Bronchial epithelial cell (primary cell): ENCODE results near the gene ZNF275. TPM values are rescaled to one million over a fixed set of nuclear protein-coding genes. Genes with fewer than 3 reads are reported as not detected.

ENCODE experiments used
- DNase-seq: peaks from one replicate; pipeline ENCODE4 v3.0.0-alpha.2; 2010; ENCODE audit warnings: low read depth
- FAIRE-seq: peaks from 2 replicates; lab custom pipeline; 2011; peaks lifted over from hg19 to GRCh38; lab: Jason Lieb, UNC
- H3K27me3 ChIP-seq: 2 replicates; pipeline ENCODE4 v1.5.1; 2011; ENCODE audit warnings: low read length; ENCODE audit not compliant: control insufficient read depth, insufficient read depth
- H3K36me3 ChIP-seq: 2 replicates; pipeline ENCODE4 v1.5.1; 2011; ENCODE audit warnings: low read length; ENCODE audit not compliant: control insufficient read depth, insufficient read depth
- H3K4me3 ChIP-seq: 2 replicates; pipeline ENCODE4 v1.5.1; 2011; ENCODE audit warnings: mild to moderate bottlenecking, low read depth, low read length, control low read depth
- total RNA-seq: library from RNA; depleted of rRNA; stranded (reverse); fragments of >200 nt; gene quantifications from 2 replicates; pipeline ENCODE4 v1.2.1, GENCODE V29; 2014
- TF ChIP-seq, protein P1 (sequence below): IDR thresholded peaks from 2 replicates; pipeline ENCODE4 v1.5.1; 2011; ENCODE audit warnings: mild to moderate bottlenecking, moderate library complexity, low read length, control low read depth, inconsistent platforms; ENCODE audit not compliant: insufficient read depth, severe bottlenecking

Gene ZNF275
- total RNA-seq, 1 donor from 2014 or later: 3.9 TPM

DNA sequence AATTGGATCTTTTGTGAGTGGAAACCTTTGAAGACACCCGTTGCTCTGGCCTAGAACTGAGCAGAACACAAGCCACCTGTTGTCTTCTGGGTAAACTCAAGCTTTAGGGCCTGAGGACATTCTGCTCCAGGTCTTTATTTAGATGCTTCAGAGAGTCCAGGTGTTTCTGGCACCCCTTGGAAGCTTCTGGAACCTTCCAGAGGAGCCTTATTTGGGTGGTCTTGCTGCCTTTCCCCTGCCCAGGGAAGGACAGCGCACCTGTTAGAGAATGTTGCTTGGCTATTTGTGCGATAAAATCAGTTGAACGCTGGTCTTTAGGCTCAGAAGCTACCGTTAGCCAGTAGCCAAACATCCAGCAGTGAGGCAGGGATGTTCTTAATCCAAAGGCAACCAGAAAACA lies 3.0 kb downstream of the ZNF275 start:
- FAIRE-seq: no peak
- DNase-seq: no peak
- TF ChIP-seq, protein P1, sequence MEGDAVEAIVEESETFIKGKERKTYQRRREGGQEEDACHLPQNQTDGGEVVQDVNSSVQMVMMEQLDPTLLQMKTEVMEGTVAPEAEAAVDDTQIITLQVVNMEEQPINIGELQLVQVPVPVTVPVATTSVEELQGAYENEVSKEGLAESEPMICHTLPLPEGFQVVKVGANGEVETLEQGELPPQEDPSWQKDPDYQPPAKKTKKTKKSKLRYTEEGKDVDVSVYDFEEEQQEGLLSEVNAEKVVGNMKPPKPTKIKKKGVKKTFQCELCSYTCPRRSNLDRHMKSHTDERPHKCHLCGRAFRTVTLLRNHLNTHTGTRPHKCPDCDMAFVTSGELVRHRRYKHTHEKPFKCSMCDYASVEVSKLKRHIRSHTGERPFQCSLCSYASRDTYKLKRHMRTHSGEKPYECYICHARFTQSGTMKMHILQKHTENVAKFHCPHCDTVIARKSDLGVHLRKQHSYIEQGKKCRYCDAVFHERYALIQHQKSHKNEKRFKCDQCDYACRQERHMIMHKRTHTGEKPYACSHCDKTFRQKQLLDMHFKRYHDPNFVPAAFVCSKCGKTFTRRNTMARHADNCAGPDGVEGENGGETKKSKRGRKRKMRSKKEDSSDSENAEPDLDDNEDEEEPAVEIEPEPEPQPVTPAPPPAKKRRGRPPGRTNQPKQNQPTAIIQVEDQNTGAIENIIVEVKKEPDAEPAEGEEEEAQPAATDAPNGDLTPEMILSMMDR: no peak
- Histone ChIP-seq H3K36me3 (no peaks in the 10 kb centered on the region), H3K4me3 (no peak overlapping the region), H3K27me3 (no peaks in the 10 kb centered on the region)

DNA sequence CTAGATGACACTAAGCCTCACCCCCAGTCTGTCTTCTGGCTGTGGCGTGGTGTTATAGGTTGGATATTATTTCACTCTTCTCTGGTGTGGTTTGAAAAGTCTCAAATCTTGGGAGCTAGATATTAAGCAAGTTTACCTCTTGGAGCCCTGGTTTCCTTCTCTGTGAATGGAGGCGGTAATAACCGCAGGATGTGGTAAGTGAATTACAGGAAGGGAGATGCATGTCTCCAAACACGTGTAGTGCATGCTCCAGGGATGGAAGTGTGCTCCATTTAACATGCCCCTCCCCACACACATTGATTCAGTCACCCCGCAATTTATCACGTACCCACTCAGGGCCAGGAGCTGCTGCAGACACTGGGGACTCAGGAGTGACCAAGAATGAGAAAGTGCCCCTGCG lies 4.9 kb downstream of the ZNF275 start:
- FAIRE-seq (no peak), DNase-seq (no peak)
- no peak overlapping the region for H3K4me3 ChIP-seq
- no peaks in the 10 kb centered on the region for H3K27me3 ChIP-seq
- TF ChIP-seq, protein P1: no peak
- no peaks in the 10 kb centered on the region for H3K36me3 ChIP-seq

DNA sequence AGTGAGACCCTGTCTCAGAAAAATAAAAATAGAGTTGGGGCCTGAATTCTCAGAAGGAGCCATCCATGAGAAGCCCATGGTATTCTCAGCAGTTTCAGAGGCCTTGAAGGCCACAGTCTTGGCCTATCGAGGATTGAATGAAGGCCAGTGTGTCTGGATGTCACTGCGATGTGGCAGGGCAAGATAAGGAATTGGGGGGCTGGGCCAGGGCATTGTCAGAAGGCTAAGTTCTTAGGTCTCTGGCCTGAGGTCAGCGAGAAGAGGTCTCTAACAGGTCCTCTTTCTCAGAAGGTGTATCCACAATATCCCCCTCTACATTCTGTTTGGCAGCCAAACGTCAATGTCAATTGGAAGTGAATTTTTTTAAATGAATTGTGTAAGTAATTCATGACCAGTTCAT lies 5.7 kb downstream of the ZNF275 start:
- DNase-seq (no peak), FAIRE-seq (no peak)
- no peaks in the 10 kb centered on the region for H3K27me3 ChIP-seq
- no peak overlapping the region for H3K4me3 ChIP-seq
- TF ChIP-seq, protein P1: no peak
- peaks cover 3% of the 10 kb centered on the region for H3K36me3 ChIP-seq

DNA sequence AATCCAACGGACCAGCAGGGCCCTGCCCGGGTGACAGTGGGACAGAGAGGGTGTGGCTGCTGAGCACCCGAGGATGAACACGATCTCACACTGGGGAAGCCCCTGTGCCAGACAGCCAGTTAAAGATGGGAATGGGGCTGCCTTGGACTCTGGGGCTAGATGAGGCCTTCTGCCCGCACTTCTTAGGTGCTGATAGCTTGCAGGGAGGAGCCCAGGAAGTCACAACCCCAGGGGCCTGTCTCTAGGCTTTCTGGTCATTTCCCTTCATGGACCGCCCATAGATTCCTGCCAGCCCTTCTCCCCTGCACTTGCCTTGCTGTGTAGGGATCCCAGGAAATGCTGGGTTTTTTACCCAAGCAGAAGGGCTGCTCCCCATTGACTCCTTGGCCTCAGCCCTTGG lies 6.2 kb downstream of the ZNF275 start:
- peaks cover 3% of the 10 kb centered on the region for H3K36me3 ChIP-seq
- FAIRE-seq: no peak
- DNase-seq: no peak
- H3K4me3 ChIP-seq: no peak overlapping the region
- TF ChIP-seq, protein P1: no peak
- H3K27me3 ChIP-seq: no peaks in the 10 kb centered on the region

DNA sequence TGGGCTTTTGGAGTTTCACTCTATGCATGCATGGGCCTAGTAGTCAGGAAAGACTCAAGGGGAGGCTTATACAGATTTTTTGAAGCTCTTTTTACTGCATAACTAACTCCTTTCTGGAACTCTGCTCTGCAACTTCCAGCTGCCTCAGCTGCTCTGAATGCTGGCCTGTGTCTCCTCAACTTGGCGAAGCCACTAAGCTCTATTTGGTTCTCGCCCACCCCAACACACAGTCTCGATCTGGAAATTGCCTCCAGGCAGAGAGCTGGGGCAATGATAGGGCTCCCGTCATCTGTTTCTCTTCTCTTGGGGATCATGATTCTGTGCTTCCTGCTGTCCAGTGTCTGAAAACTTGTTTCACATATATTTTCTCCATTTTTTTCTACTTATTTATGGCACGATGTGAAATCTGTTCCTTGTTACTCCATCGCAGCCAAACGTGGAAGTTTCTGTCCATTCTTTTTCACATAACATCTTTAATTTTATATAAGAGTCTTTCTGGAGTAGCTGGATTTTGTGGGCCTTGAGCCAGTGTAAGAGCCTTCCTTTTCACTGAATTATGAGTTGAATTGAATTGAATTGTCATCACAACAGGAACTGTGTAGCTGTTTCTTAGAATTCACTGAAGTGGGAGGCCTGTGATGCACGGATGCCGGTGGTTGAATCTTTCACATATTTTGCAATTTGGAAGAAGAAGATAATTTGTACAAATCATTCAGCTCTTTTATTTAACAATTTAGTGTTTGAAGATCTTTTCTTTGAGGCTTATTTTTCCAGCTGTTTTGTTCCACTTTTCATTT lies 9.0 kb downstream of the ZNF275 start:
- no peaks in the 10 kb centered on the region for H3K27me3 ChIP-seq
- no peak for FAIRE-seq
- DNase-seq: no peak
- TF ChIP-seq, protein P1: no peak
- H3K36me3 ChIP-seq: peaks cover 3% of the 10 kb centered on the region
- H3K4me3 ChIP-seq: no peak overlapping the region
